ENCODE data around the gene ECSIT. TPM values are rescaled to one million over a fixed set of nuclear protein-coding genes. Genes with fewer than 3 reads are reported as not detected.
A peak's percentile ranks its signal among the peaks of the same experiment; 100 is the strongest.

Gene ECSIT
- total and polyA plus RNA-seq, 8 donors, result 32.1 to 87.3 (median 41.4) TPM

DNA sequence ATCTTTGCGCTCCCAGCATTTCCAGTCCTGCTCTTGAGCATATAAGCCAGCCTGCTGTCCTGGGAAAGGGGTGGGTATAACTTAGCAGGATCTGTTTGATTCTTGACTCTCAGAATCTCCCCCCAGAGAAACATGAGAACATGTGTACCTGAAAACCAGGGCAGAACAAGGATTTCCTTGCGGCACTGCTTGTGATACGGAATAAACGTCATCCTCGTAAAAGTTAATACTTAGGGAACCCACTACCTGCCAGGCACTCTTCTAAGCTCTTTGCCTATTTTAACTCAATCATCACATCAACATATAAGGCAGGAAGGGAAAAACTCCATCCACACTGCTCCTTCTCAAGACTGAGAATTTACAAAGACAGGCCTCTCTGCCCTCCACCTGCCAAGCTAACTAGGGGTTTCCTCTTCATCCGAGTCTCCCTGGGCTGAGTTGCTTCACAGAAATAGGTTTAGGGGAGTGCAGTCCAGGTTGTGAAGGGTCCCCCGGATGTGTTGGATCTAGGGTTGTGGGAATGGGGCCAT is 24.4 kb downstream of the ECSIT start:
- TF ChIP-seq, protein P1, sequence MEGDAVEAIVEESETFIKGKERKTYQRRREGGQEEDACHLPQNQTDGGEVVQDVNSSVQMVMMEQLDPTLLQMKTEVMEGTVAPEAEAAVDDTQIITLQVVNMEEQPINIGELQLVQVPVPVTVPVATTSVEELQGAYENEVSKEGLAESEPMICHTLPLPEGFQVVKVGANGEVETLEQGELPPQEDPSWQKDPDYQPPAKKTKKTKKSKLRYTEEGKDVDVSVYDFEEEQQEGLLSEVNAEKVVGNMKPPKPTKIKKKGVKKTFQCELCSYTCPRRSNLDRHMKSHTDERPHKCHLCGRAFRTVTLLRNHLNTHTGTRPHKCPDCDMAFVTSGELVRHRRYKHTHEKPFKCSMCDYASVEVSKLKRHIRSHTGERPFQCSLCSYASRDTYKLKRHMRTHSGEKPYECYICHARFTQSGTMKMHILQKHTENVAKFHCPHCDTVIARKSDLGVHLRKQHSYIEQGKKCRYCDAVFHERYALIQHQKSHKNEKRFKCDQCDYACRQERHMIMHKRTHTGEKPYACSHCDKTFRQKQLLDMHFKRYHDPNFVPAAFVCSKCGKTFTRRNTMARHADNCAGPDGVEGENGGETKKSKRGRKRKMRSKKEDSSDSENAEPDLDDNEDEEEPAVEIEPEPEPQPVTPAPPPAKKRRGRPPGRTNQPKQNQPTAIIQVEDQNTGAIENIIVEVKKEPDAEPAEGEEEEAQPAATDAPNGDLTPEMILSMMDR (IDR thresholded peaks at IDR 0.05), result no peak
- Histone ChIP-seq H3K27ac (peak overlapping the region; percentile 91 to 99 (median 96)), H3K9me3 (no peaks in the 10 kb centered on the region), H3K4me1 (no peaks in the 10 kb centered on the region), H3K4me3 (peak overlapping the region; percentile 73 to 99 (median 98)), H3K36me3 (no peaks in the 10 kb centered on the region), H3K27me3 (no peaks in the 10 kb centered on the region)
- DNase-seq (no peak), FAIRE-seq (no peak), ATAC-seq (no peak)
- intact Hi-C loops (cut with DNase I), result no loop called here
- WGBS, 2 donors, result 40 to 41% methylated on average over 7 of the region's 7 CpGs

DNA sequence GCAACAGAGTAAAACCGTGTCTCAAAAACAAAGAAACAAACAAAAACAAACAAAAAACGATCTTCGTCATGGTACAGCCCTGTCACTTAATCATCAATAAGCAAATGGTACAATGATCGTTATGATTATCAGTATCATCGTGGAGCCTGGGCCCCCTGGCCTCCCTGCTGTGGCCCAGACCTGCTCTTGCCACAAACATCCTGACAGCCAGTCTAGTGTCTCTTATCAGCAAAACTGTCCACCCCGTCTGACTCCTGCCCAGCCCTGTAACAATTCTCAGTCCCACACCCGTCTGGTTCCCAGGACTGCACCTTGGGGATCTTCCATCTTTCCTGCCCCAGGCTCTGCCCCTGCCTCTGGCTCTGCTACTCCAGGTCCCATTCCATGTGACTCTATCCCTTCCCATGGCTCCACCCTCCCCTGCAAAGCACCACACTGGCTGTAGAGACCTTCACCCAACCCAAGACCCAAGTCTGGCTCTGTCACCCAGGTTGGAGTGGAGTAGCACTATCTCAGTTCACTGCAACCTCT is 29.0 kb downstream of the ECSIT start:
- intact Hi-C loops (cut with DNase I), result loop anchor here in 1 of 3 donors (10.0 kb wide), 1 partner anchor 75 kb away; the partner anchor contains the start of gene ACP5
- no peaks in the 10 kb centered on the region for H3K4me1 ChIP-seq
- H3K27me3 ChIP-seq, result no peaks in the 10 kb centered on the region
- WGBS, 2 donors, result 56 to 62% methylated on average over 7 of the region's 7 CpGs
- H3K9me3 ChIP-seq, result no peaks in the 10 kb centered on the region
- TF ChIP-seq, protein P1 (IDR thresholded peaks at IDR 0.05), result no peak
- ATAC-seq (no peak), FAIRE-seq (no peak), DNase-seq (peak in 1 of 6 donors; percentile 9)
- H3K36me3 ChIP-seq, result no peaks in the 10 kb centered on the region
- no peak overlapping the region for H3K4me3 ChIP-seq
- no peak overlapping the region for H3K27ac ChIP-seq

DNA sequence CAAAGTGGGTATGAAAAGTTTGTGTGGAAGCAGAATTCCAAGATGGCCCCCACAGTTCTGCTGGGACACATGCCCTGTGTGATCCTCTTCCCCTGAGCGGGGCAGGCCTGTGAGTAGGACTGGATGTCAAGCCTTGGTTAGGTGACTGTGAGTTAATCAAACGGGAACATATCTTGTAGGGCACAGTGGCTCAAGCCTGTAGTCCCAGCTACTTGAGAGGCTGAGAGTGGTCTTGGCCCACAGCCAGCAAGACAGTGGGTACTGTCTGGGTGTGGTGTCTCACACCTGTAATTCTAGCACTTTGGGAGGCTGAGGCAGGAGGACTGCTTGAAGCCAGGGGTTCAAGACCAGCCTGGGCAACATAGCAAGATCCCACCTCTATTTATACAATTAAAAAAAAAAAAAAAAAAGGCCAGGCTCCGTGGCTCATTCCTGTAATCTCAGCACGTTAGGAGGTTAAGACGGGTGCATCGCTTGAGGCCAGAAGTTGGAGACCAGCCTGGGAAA is 29.7 kb downstream of the ECSIT start:
- ATAC-seq (no peak), FAIRE-seq (no peak), DNase-seq (no peak)
- TF ChIP-seq, protein P1 (IDR thresholded peaks at IDR 0.05), result no peak
- Histone ChIP-seq H3K36me3 (no peaks in the 10 kb centered on the region), H3K4me3 (no peak overlapping the region), H3K4me1 (no peaks in the 10 kb centered on the region), H3K9me3 (no peaks in the 10 kb centered on the region), H3K27ac (no peak overlapping the region), H3K27me3 (no peaks in the 10 kb centered on the region)
- WGBS, 2 donors, result 91 to 95% methylated on average over 6 of the region's 6 CpGs
- intact Hi-C loops (cut with DNase I), result loop anchor here in 1 of 3 donors (10.0 kb wide), 1 partner anchor 76 kb away; the partner anchor contains the start of gene ACP5

DNA sequence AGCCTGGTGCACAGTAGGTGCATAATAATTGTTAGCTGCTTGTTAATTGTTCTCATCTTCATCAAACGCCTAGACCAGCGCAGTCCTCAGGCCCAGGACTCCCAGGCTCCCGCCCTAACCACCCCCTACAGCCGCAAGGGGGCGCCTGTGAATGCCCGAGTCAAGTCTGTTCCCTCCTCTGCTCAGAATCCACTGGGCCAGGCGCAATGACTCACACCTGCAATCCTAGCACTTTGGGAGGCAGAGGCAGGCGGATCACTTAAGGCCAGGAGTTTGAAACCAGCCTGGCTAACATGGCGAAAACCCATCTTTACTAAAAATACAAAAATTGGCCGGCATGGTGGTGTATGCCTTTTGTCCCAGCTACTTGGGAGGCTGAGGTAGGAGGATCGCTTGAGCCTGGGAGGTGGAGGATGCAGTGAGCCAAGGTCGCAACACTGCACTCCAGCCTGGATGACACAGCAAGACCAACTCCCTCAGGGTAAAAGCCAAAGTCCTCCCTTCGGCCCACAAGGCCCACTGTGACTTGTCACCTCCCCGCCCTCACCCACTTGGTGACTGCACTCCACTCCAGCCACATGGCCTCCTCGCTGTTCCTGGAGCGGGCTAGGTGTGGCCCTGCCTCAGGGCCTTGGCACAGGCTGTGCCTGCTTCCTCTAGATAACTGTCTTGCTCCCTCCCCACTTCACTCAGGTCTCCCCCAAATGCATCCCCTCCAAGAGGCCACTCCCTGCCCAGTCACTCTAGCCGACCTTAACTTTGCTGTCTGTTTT is 32.4 kb downstream of the ECSIT start:
- Histone ChIP-seq H3K36me3 (no peaks in the 10 kb centered on the region), H3K27me3 (no peaks in the 10 kb centered on the region), H3K27ac (no peak overlapping the region), H3K9me3 (no peaks in the 10 kb centered on the region), H3K4me3 (no peak overlapping the region), H3K4me1 (no peaks in the 10 kb centered on the region)
- FAIRE-seq, result no peak
- WGBS, 2 donors, result 72 to 73% methylated on average over 16 to 17 of the region's 17 CpGs
- peak in 5 of 6 donors; percentile 33 to 80 (median 66) for DNase-seq
- intact Hi-C loops (cut with DNase I), result loop anchor here in 1 of 3 donors (10.0 kb wide), 1 partner anchor 78 kb away; the partner anchor contains the start of gene ACP5
- peak; percentile 53 to 86 (median 74) for ATAC-seq
- TF ChIP-seq, protein P1 (IDR thresholded peaks at IDR 0.05), result peak; percentile 9 to 39 (median 23)
